H9 (cell line): ENCODE data around the gene KCNAB1. TPM values are rescaled to one million over a fixed set of nuclear protein-coding genes. Genes with fewer than 3 reads are reported as not detected.

Experiments
- DNase-seq: peaks from one replicate; pipeline ENCODE4 v3.0.0-alpha.2; 2017
- H2AFZ ChIP-seq: one replicate; pipeline ENCODE4 v1.6.1; 2013; ENCODE audit warnings: mild to moderate bottlenecking, low read length, control low read depth, moderate library complexity
- H2AK5ac ChIP-seq: 2 replicates; pipeline ENCODE4 v1.6.1; 2013; ENCODE audit warnings: low read length, control low read depth, mixed read lengths; ENCODE audit not compliant: insufficient read length
- H2BK120ac ChIP-seq: one replicate; pipeline ENCODE4 v1.6.1; 2013; ENCODE audit warnings: low read depth, mild to moderate bottlenecking, low read length, control low read depth, inconsistent platforms; ENCODE audit not compliant: poor library complexity, severe bottlenecking
- H2BK12ac ChIP-seq: 2 replicates; pipeline ENCODE4 v1.6.1; 2013; ENCODE audit warnings: low read length, control low read depth, mixed read lengths, low read depth; ENCODE audit not compliant: insufficient read length
- H2BK15ac ChIP-seq: 2 replicates; pipeline ENCODE4 v1.6.1; 2013; ENCODE audit warnings: low read depth, low read length, control low read depth
- H2BK20ac ChIP-seq: one replicate; pipeline ENCODE4 v1.6.1; 2013; ENCODE audit warnings: low read depth, mild to moderate bottlenecking, low read length, control low read depth, inconsistent platforms; ENCODE audit not compliant: poor library complexity, severe bottlenecking
- H2BK5ac ChIP-seq: 2 replicates; pipeline ENCODE4 v1.6.1; 2013; ENCODE audit warnings: low read length, control low read depth, mixed read lengths; ENCODE audit not compliant: insufficient read length
- H3K14ac ChIP-seq: 2 replicates; pipeline ENCODE4 v1.6.1; 2013; ENCODE audit warnings: low read length, control low read depth; ENCODE audit not compliant: insufficient read depth
- H3K18ac ChIP-seq: 2 replicates; pipeline ENCODE4 v1.6.1; 2013; ENCODE audit warnings: low read depth, mild to moderate bottlenecking, mixed read lengths, low read length, control low read depth; ENCODE audit not compliant: insufficient read length
- H3K23ac ChIP-seq: 2 replicates; pipeline ENCODE4 v1.6.1; 2013; ENCODE audit warnings: low read length, control low read depth, mixed read lengths, low read depth; ENCODE audit not compliant: insufficient read length
- H3K23me2 ChIP-seq: 2 replicates; pipeline ENCODE4 v1.6.1; 2013; ENCODE audit warnings: low read depth, mild to moderate bottlenecking, mixed read lengths, low read length, control low read depth; ENCODE audit not compliant: insufficient read length, poor library complexity, severe bottlenecking
- H3K27ac ChIP-seq: 2 replicates; pipeline ENCODE4 v1.5.1; 2013; ENCODE audit warnings: low read length, control low read depth, mixed read lengths, low read depth; ENCODE audit not compliant: insufficient read length
- H3K27me3 ChIP-seq: 2 replicates; pipeline ENCODE4 v1.6.1; 2013; ENCODE audit warnings: low read length, control low read depth, inconsistent platforms; ENCODE audit not compliant: insufficient read depth
- H3K4ac ChIP-seq: 2 replicates; pipeline ENCODE4 v1.6.1; 2013; ENCODE audit warnings: low read depth, mild to moderate bottlenecking, control low read depth, inconsistent platforms, low read length, moderate library complexity
- H3K4me1 ChIP-seq: 2 replicates; pipeline ENCODE4 v1.6.1; 2013; ENCODE audit warnings: low read length, control low read depth, inconsistent platforms; ENCODE audit not compliant: insufficient read depth
- H3K4me2 ChIP-seq: 2 replicates; pipeline ENCODE4 v1.6.1; 2013; ENCODE audit warnings: low read length, control low read depth, mixed read lengths; ENCODE audit not compliant: insufficient read length, insufficient read depth
- H3K56ac ChIP-seq: 2 replicates; pipeline ENCODE4 v1.6.1; 2013; ENCODE audit warnings: low read depth, mild to moderate bottlenecking, mixed read lengths, low read length, control low read depth; ENCODE audit not compliant: insufficient read length
- H3K79me1 ChIP-seq: 2 replicates; pipeline ENCODE4 v1.6.1; 2013; ENCODE audit warnings: low read depth, mild to moderate bottlenecking, moderate library complexity, low read length, control low read depth, inconsistent platforms; ENCODE audit not compliant: insufficient read depth, poor library complexity, severe bottlenecking
- H3K79me2 ChIP-seq: 2 replicates; pipeline ENCODE4 v1.6.1; 2013; ENCODE audit warnings: low read length, control low read depth, inconsistent platforms; ENCODE audit not compliant: insufficient read depth
- H3K9ac ChIP-seq: 2 replicates; pipeline ENCODE4 v1.6.1; 2013; ENCODE audit warnings: low read length, control low read depth, mixed read lengths; ENCODE audit not compliant: insufficient read length; ENCODE audit errors: extremely low read depth
- H3K9me3 ChIP-seq: one replicate; pipeline ENCODE4 v1.6.1; 2013; ENCODE audit warnings: low read depth, low read length, inconsistent platforms; ENCODE audit not compliant: control insufficient read depth
- H3T11ph ChIP-seq: one replicate; pipeline ENCODE4 v1.6.1; 2013; ENCODE audit warnings: mild to moderate bottlenecking, low read length, control low read depth, inconsistent platforms
- H4K20me1 ChIP-seq: one replicate; pipeline ENCODE4 v1.6.1; 2013; ENCODE audit not compliant: control insufficient read depth, insufficient read length, insufficient read depth
- H4K5ac ChIP-seq: 2 replicates; pipeline ENCODE4 v1.6.1; 2013; ENCODE audit warnings: low read depth, mild to moderate bottlenecking, mixed read lengths, low read length, control low read depth; ENCODE audit not compliant: insufficient read length
- H4K8ac ChIP-seq: replicated peaks from 2 replicates; pipeline ENCODE4 v1.6.1; 2013; ENCODE audit warnings: low read length, control low read depth, mixed read lengths, low read depth; ENCODE audit not compliant: insufficient read length
- H4K91ac ChIP-seq: 2 replicates; pipeline ENCODE4 v1.6.1; 2013; ENCODE audit warnings: low read depth, mild to moderate bottlenecking, moderate library complexity, mixed read lengths, low read length, control low read depth; ENCODE audit not compliant: insufficient read length
- H3K27ac Mint-ChIP-seq, 3 experiments: 2 replicates in 2 of 3; 3 replicates in 1 of 3; pipeline ENCODE4 v1.8.0; 2020 to 2021; ENCODE audit warnings: mixed read lengths in 3 of 3, mild to moderate bottlenecking in 1 of 3, moderate library complexity in 1 of 3
- H3K27me3 Mint-ChIP-seq: 2 replicates; pipeline ENCODE4 v1.8.0; 2021; ENCODE audit warnings: low read depth, mild to moderate bottlenecking, moderate library complexity, mixed read lengths
- H3K36me3 Mint-ChIP-seq, 3 experiments: 2 replicates in 2 of 3; 3 replicates in 1 of 3; pipeline ENCODE4 v1.8.0; 2020 to 2021; ENCODE audit warnings: low read depth in 3 of 3, mixed read lengths in 3 of 3; ENCODE audit not compliant: insufficient read depth in 1 of 3
- H3K4me1 Mint-ChIP-seq, 2 experiments: 2 replicates each; pipeline ENCODE4 v1.8.0; 2020; ENCODE audit warnings: mixed read lengths in 2 of 2
- H3K4me3 Mint-ChIP-seq, 2 experiments: 2 replicates in 1 of 2; 3 replicates in 1 of 2; pipeline ENCODE4 v1.8.0; 2020 to 2021; ENCODE audit warnings: mild to moderate bottlenecking in 2 of 2, mixed read lengths in 2 of 2, moderate library complexity in 1 of 2
- H3K9me3 Mint-ChIP-seq, 2 experiments: 2 replicates in 1 of 2; 3 replicates in 1 of 2; pipeline ENCODE4 v1.8.0; 2020; ENCODE audit warnings: mild to moderate bottlenecking in 2 of 2, mixed read lengths in 2 of 2, moderate library complexity in 1 of 2
- CTCF ChIP-seq: fragments of 200-600 bp; sonication (generic); conservative IDR thresholded peaks from 3 replicates; pipeline ENCODE4 v1.8.0; 2021; ENCODE audit warnings: antibody characterized with exemption, mild to moderate bottlenecking
- WGBS: extraction: QIAGEN DNeasy Blood & Tissue Kit; methylation state at CpG from one replicate; pipeline ENCODE4 v1.1.7; 2013; ENCODE audit warnings: missing lambda C conversion rate, low lambda C conversion rate, mixed read lengths; ENCODE audit not compliant: insufficient read length; ENCODE audit errors: extremely low coverage; 5-methylcytosine and 5-hydroxymethylcytosine counted together
- total RNA-seq: library from RNA; stranded (reverse); gene quantifications from 2 replicates; pipeline ENCODE4 v1.2.1, GENCODE V29; 2021

Gene KCNAB1
- total RNA-seq, 1 experiment from 2014 or later, result 3.7 TPM

- Histone ChIP-seq H3K4me1 (peaks cover 5% of the 10 kb centered on the region), H3K79me2 (no peaks in the 10 kb centered on the region), H2BK15ac (no peak overlapping the region), H3K4me2 (no peak overlapping the region), H4K5ac (no peak overlapping the region), H2BK12ac (no peak overlapping the region), H3K9ac (no peak overlapping the region), H2BK20ac (no peak overlapping the region), H3K18ac (no peak overlapping the region), H3K56ac (no peak overlapping the region), H2AFZ (no peak overlapping the region), H3K23ac (no peak overlapping the region), H4K91ac (no peak overlapping the region), H2AK5ac (no peak overlapping the region), H4K20me1 (no peaks in the 10 kb centered on the region), H4K8ac (no peak overlapping the region), H2BK5ac (no peak overlapping the region), H3K27me3 (no peaks in the 10 kb centered on the region), H3K4ac (no peak overlapping the region), H2BK120ac (no peak overlapping the region), H3K9me3 (no peaks in the 10 kb centered on the region), H3K14ac (no peak overlapping the region), H3K23me2 (no peaks in the 10 kb centered on the region), H3K27ac (no peak overlapping the region), H3T11ph (no peak overlapping the region), H3K79me1 (no peaks in the 10 kb centered on the region)
- no peaks in the 10 kb centered on the region for H3K27me3 Mint-ChIP-seq
- no peak overlapping the region for H3K27ac Mint-ChIP-seq
- peaks cover 24 to 29% of the 10 kb centered on the region in 2 experiments for H3K4me1 Mint-ChIP-seq
- WGBS, result no CpG with 5 or more reads among the region's 5 CpGs
- H3K36me3 Mint-ChIP-seq, result no peaks in the 10 kb centered on the region
- no peak for DNase-seq
- TF ChIP-seq CTCF, result no peak
- no peak overlapping the region for H3K4me3 Mint-ChIP-seq
- H3K9me3 Mint-ChIP-seq, result no peaks in the 10 kb centered on the region
Observed at GRCh38 chr3:156360963-156361362, 240.6 kb downstream of the KCNAB1 start.
